ENCODE results near the gene RETN.

- TF ChIP-seq, protein P1, sequence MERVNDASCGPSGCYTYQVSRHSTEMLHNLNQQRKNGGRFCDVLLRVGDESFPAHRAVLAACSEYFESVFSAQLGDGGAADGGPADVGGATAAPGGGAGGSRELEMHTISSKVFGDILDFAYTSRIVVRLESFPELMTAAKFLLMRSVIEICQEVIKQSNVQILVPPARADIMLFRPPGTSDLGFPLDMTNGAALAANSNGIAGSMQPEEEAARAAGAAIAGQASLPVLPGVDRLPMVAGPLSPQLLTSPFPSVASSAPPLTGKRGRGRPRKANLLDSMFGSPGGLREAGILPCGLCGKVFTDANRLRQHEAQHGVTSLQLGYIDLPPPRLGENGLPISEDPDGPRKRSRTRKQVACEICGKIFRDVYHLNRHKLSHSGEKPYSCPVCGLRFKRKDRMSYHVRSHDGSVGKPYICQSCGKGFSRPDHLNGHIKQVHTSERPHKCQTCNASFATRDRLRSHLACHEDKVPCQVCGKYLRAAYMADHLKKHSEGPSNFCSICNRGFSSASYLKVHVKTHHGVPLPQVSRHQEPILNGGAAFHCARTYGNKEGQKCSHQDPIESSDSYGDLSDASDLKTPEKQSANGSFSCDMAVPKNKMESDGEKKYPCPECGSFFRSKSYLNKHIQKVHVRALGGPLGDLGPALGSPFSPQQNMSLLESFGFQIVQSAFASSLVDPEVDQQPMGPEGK (CRISPR knock-in tag; IDR thresholded peaks at IDR 0.05; ENCODE audit: borderline replicate concordance) = no peak
- TF ChIP-seq OSR1 (CRISPR knock-in tag; IDR thresholded peaks at IDR 0.05) (no peak), ARNTL (CRISPR knock-in tag; IDR thresholded peaks at IDR 0.05; ENCODE audit: borderline replicate concordance, low read depth) (no peak), TOX (CRISPR knock-in tag; IDR thresholded peaks at IDR 0.05; ENCODE audit: borderline replicate concordance) (no peak), BACH2 (CRISPR knock-in tag; IDR thresholded peaks at IDR 0.05; ENCODE audit: borderline replicate concordance) (no peak), PPARA (CRISPR knock-in tag; IDR thresholded peaks at IDR 0.05; ENCODE audit: borderline replicate concordance) (no peak), ESRRG (CRISPR knock-in tag; IDR thresholded peaks at IDR 0.05) (no peak), ZFP30 (CRISPR knock-in tag; IDR thresholded peaks at IDR 0.05) (no peak)
Measured at GRCh38 chr19:7681340-7682174, 12.7 kb downstream of the RETN start.

Data from SK-N-SH treated with all-trans-retinoic acid at 6 μM for 48 hours (cell line).